AG09319 (cell line): Measurements from ENCODE around the gene PSME3.
"Not testable (repeated sequence)": the region's sequence is repeated elsewhere in the genome, so short reads cannot be mapped to it uniquely, and the experiment has no call there.

Source experiments
- DNase-seq: peaks from one replicate; pipeline ENCODE4 v3.0.0-alpha.2; 2010; ENCODE audit warnings: low read depth; ENCODE audit errors: extremely low read depth
- CTCF ChIP-seq: IDR thresholded peaks from 2 replicates; pipeline ENCODE4 v1.5.1; 2011; ENCODE audit warnings: low read depth, mild to moderate bottlenecking, inconsistent platforms, low read length, moderate library complexity

PSME3 gene

GRCh38 chr17:42883802-42884558, 50.8 kb downstream of the PSME3 start:
- no peak for TF ChIP-seq CTCF

GRCh38 chr17:42885806-42886205, 52.6 kb downstream of the PSME3 start:
- not testable (repeated sequence) for DNase-seq

More at GRCh38 chr17:42883802-42884558, 50.8 kb downstream of the PSME3 start:
- DNase-seq = no peak

GRCh38 chr17:42886283-42887176, 53.3 kb downstream of the PSME3 start:
- no peak for DNase-seq
- no peak for TF ChIP-seq CTCF

GRCh38 chr17:42889809-42890208, 56.6 kb downstream of the PSME3 start:
- DNase-seq = no peak
- no peak for TF ChIP-seq CTCF

GRCh38 chr17:42891539-42892152, 58.4 kb downstream of the PSME3 start:
- no peak for DNase-seq
- TF ChIP-seq CTCF = no peak

- TF ChIP-seq CTCF = no peak
- DNase-seq = no peak
Observed at GRCh38 chr17:42893359-42893758, 60.2 kb downstream of the PSME3 start.
